Suppressor macrophage (primary cell): ENCODE results near the gene CDH13.

ENCODE experiments used
- DNase-seq, 4 experiments: peaks; one replicate each; pipeline ENCODE4 v3.0.0-alpha.2; 2020 to 2022

CDH13 gene

GRCh38 chr16:83826146-83826913, 1199.6 kb downstream of the CDH13 start:
- peak; percentile 79 to 91 (median 88) for DNase-seq

- DNase-seq = no peak
These were observed 1203.5 kb downstream of the CDH13 start for GRCh38 chr16:83830091-83830768.

- no peak for DNase-seq
These were observed 1204.1 kb downstream of the CDH13 start for GRCh38 chr16:83830769-83831455.

- no peak for DNase-seq
These were observed 1204.8 kb downstream of the CDH13 start for GRCh38 chr16:83831456-83831987.

GRCh38 chr16:83833921-83834320, 1207.2 kb downstream of the CDH13 start:
- no peak for DNase-seq

- peak in 3 of 4 experiments; percentile 26 to 56 (median 51) for DNase-seq
These were observed 1209.1 kb downstream of the CDH13 start for GRCh38 chr16:83835586-83836566.

- no peak for DNase-seq
These were observed 1210.8 kb downstream of the CDH13 start for GRCh38 chr16:83837566-83837965.

GRCh38 chr16:83838151-83838550, 1211.4 kb downstream of the CDH13 start:
- no peak for DNase-seq

GRCh38 chr16:83839561-83839960, 1212.8 kb downstream of the CDH13 start:
- no peak for DNase-seq

GRCh38 chr16:83840060-83840617, 1213.4 kb downstream of the CDH13 start:
- no peak for DNase-seq

GRCh38 chr16:83842291-83842690, 1215.5 kb downstream of the CDH13 start:
- peak in 3 of 4 experiments; percentile 27 to 32 (median 29) for DNase-seq

GRCh38 chr16:83842756-83843507, 1216.2 kb downstream of the CDH13 start:
- DNase-seq = peak; percentile 50 to 77 (median 66)

GRCh38 chr16:83843657-83844056, 1216.9 kb downstream of the CDH13 start:
- peak; percentile 46 to 70 (median 68) for DNase-seq

- DNase-seq = no peak
These were observed 1218.5 kb downstream of the CDH13 start for GRCh38 chr16:83845263-83845662.

GRCh38 chr16:83847371-83848225, 1220.8 kb downstream of the CDH13 start:
- DNase-seq = peak; percentile 52 to 92 (median 72)

GRCh38 chr16:83849421-83849820, 1222.7 kb downstream of the CDH13 start:
- DNase-seq = peak in 2 of 4 experiments; percentile 16 to 40
